Putamen (tissue), 1 donor: Measurements from ENCODE around the gene PRKD2.
"Not testable (repeated sequence)": the region's sequence is repeated elsewhere in the genome, so short reads cannot be mapped to it uniquely, and the experiment has no call there.

ENCODE experiments used
- DNase-seq: peaks from one replicate; pipeline ENCODE4 v3.0.0-alpha.2; 2016; ENCODE audit warnings: low spot score

PRKD2 gene

DNA sequence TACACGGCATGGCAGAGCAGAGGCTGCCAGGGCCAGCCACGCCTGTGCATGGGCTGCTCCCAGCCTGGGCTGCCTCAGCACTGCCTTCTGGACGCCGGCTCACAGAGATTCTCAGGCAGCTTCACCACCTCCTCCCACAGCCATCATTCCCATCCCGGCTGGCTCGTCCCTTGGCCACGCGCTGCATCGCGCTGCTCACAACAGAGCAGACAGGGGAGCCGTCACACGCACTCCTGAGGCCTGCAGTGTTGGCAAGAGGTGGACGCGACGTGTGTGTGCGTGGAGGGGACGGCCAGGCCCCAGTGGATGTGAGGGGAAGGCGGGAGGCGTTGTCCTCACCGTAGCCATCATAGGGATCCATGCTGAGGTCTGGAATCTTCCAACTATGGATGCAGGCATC lies 7.6 kb upstream of the PRKD2 start:
- DNase-seq = no peak

DNA sequence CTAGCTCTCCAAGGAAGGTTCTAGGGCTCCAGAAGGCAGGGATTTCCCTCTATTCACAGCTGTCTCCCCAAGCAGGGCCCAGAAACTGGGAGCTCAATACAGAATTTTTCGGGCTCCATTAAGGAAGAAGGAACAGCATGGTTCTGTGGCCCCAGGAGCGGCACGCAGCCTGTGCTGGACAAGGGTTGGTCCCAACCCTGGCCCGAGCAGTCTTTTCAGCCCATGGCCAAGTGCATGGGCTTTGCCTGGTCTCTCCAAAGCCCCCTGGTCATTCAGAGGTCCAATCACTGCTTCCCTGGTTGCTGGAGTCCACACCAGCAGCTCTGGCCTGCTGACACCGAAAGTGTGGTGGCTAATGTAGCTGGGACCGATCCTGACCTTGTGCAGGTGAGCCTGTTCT lies 6.6 kb upstream of the PRKD2 start:
- no peak for DNase-seq

DNA sequence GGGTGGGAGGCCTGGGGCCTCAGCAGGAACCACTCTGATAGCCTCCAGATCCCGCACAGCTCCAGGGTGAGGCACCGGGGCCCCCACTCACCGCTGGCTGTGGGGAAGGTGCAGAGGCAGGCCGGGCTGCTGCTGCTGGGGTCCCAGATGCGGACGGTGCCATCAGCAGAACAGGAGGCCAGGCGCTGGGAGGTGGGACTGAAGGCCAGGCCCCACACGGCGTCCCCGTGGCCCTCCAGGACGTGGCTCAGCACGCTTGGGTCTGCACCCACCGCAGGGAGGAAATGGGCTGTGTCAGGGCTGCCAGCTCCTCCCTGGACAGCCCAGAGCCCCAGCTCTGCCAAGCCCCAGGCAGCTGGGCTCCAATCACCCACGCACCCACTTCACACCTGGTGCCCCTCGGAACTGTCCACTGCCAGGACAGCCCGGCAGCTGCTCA lies 6.1 kb upstream of the PRKD2 start:
- DNase-seq = no peak

DNA sequence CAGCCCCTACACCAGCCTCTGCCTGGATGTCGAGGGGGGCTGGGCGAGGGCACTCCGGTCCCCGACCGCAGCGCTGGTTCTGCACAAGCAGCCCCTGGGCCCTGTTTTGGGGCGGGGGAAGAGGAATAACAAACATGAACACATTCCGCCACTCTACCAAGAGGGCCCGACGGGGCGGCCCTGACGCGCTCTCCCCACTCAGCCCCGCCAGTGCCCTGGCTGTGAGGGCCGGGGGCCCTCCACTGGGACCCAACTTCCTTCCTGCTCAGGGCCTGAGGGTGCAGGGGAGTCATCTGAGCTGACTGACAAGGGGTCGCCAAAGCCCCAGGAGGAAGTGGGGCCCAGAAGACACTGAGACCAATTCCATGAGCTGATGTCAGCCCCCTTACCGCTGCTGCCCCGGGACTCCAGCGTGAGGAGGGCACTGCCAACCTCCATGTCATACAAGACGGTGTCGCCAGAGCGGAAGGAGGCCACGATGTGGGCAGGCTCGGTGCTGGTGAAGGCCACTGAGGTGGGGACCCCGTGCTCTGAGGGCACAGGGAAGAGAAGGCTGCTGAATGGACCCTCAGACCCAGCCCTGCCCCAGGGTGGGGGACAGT lies 5.6 kb upstream of the PRKD2 start:
- DNase-seq = no peak

DNA sequence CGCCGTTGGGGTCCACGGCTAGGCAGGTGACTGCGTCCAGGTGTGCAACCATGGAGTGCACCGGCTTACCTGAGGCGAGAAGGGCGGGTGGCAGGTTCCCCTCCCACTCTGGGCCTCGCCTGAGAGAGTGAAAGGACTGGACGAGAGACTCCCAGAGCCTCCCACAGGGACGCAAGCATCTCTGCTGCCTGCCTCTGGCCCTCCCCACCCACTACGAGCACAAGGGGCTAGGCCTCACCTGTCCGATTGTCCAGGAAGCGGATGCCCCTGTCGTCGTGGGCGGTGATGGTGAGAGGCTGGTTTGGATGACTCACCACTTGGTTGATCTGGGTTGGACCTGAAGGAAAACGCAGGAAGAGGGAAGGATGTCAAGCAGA lies 5.1 kb upstream of the PRKD2 start:
- DNase-seq = no peak

DNA sequence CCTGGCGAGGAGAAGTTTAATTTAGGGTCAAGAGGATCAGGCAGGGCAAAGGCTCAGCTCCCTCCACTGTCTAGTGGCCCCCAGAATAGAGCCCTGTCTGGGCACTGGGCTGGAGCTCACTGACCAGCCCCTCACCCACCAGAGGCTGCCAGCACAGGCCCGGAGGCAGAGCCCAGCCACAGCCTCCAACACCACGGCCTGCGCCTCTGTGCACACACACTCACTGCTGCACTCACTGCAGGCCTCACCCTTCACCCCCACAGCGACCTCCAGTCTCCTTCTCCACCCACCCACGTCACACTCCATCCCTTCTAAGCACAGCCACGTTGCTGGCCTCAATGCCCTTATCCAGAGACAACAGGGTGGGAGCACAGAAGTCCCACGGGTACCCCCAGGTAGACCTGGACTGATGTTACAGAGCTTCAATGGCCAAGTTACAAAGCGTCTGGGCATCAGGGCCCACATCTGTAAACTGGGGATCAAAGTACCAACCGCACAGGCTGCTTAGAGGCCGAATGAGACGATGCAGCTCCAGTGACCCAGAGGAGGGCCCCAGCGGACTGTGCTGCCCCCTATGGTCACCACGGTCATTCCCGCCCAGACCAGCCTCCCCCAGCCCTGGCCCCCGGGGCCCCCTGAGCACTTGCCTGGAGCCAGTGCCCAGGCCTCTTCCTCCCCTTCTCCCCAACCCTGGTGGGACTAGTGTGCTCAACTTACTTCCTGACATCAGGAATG lies 4.5 kb upstream of the PRKD2 start:
- DNase-seq = no peak

DNA sequence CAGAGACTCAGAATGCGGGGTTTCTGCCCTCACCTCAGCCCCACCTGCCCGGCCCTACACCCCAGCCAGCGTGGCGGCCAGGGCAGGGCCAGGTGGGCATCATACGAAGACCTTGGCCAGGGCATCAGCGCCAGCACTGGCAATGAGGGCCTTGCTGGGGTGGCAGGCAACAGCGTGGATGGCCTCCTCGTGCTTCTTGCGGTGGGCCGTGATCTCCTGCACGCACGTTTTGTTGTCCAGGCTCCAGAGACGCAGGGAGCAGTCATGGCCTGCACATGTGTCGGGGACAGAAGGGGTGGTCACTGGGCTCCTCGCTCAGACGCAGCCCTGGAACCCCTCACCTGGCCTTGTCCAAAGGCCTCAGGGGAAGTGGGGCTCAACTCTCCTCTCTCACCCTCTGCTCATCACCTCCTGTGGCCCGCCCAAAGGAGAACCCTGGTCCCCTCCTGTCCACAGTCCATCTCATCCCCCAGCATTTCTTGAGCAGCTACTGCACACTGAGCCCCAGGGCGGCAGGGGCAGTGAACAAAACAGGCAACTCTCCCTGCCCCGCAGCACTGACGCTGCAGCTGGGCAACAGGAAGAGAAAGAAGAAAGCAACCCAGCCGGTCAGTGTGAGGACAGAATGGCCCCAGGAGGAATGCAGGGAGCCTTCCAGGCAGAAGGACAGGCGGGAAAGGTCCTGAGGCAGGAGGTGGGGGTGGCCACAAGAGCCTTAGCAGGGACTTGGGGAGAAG lies 3.8 kb upstream of the PRKD2 start:
- DNase-seq = no peak

DNA sequence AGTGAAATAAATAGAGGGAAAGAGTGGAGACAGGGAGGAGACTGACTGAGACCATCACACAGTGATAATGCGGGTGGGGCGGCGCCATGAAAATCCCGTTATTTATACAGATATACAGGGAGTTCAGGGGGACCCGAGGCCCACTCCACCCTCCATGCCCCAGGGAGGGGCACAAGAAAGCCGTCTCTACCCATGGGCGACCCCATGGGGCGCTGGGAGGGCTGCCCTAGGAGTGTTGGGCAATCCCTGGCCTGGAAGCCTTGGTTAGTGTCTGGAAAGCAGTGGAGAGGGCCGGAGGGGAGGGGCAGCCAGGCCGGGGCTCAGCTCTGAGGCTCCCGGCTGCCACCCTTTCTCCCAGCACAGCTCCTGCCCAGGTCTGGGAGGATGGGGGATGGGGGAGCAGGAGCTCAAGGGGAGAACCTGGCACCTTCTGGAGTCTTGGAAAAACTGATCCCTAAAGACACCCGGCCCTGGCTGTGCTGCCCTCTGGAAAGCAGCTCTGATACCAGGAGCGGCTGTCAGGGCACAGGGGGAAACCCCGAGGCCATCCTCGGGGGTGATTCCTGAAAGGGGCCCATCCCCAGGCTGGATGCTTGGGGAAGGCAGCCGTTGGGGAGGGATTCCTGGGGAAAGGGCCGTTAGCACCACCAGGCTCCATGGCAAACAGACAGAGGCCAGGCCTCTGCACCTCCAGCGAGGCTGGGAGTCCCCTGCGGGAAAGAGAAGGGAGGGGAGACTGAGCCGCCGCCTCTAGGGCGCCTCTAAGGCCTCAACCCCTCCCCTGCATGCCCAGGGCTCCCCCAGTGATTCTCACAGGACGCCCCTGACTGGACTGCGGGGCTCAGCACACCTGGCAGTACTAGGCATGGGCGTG lies 3.0 kb upstream of the PRKD2 start:
- no peak for DNase-seq

DNA sequence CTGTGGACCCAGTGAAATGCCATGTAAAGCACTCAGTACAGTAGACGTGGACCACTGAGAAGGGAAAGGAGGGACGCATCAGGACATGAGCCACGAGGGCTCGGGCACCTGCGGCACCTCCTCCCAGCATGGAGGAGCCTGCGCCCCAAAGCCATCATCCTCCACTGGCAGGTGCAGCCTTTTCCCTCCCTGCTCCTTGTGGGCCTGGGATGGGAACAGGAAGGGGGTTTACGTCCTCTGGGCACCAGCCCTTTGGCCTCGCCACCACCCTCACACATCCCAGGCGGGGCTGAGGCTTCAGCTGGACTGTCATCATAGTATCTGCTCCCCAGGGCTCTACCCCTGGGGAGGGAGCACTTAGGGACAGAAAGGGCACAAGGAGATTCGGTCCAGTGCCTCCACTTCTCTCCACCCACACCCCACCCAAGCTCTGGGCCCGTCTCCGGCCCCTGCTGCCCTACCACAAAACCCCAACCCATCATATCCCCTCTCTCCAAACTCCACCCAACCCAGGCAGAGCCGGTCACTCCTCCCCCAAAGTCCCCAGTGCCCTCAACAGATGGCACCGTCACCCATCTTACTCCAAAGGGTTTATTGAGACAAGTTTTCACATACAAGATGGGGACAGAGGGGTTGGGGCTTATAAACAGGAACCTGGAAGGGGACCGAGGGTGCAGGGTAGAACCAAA lies 2.2 kb upstream of the PRKD2 start:
- DNase-seq = no peak

DNA sequence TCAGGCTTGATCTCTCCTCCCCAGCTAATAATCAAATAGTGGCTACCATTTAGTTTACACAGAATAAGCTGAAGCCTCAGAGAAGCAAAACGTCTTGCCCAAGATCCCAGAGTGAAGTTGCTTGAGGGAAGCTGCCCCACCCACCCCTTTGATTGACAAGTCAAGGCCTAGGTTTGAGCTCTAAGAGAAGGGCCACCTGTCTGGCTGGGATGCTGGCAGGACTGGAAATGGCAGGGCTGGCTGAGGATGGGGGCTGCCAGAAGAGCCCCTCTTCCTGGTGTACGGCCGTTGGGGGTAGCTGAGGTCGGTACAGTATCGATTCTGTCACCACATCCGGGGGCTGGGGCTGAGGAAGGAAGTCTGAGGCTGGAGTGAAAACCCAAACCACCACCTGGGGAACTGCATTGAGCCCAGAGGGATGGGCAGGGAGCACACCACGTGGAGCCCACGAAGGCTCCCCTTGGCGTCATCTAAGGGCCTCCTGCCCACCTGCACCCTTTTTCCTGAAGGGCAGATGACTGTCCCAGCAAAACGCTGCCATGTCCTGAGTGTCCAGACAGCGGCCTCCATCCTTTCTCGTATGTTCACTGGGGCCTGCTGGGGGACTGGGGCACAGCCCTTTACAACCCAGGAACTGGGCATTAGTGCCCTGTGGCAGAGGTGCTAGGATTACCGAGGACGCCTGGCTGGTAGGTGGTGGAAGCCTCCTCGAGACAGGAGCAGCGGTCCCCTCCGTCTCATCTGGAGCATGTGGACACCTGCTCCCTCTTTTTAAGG lies 1.4 kb upstream of the PRKD2 start:
- DNase-seq = no peak

DNA sequence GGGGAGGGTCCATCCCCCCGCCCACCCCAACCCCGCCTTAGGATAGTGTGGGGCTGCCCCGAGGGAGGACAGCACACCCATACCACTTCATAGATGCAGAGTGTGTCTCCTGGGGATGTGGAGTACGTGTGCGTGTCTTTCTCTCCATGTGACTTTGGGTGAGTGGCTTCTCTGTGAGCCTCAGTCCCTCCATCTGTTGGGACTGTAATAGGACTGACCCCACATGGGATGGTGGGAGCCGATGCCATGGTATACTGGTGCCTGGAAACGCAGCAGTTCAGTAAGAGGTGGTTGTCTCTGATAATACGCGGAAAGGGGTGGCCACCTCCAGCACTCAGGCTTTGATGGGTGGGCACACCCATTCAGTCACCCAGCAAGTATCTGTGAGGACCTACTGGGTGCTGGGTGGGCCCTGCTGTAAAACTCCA lies 816 bp upstream of the PRKD2 start:
- DNase-seq = no peak

DNA sequence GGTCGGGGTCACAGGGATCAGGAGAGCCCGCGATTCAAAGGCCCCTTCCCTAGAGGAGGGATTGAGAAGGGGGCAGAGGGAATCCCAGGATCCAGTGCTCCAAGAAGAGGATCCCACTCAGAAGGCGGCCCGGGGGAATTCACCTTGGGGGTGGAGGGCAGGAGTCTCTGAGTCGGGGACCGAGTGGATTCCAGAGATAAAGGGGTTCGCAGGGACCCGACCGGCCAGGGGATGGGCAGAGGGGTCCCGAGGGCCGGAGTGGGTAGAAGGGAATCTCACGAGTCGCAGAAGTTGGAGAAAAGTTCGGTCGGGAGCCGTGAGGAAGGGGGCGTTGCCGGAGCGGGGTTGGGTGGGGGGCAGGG lies 261 bp downstream of the PRKD2 start:
- no peak for DNase-seq

DNA sequence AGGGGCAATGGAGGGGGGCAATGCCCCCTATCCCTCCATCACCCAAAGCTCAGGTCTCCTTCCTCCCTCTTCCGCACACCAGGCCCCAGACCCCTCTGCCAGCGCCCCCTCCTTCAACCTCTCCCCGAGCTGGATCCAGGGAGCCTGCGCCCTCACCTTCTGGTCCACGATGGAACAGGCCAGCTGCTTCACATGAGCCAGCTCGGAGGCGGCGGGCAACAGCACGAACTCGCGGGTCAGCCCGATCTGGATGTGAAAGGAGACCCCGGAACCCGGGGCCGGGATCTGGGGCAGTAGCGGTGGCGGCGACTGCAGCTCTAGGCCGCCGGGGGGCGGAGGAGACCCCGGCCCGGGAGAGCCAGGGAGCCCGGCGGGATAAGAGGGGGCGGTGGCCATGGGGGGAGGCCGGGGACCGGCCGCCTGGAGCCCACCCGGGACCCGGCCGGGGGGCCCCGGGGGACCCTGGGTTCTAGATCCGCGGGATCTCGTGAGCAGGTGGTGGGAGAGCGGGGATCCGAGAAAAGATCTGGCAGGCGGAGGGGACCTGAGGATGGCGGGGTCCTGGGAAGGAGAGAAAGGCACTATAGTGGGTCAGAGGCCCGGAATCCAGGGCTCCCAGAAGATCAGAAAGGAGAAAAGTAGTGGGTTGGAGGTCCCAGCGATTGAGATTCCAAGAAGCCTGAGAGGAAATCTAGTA lies 791 bp downstream of the PRKD2 start:
- no peak for DNase-seq

DNA sequence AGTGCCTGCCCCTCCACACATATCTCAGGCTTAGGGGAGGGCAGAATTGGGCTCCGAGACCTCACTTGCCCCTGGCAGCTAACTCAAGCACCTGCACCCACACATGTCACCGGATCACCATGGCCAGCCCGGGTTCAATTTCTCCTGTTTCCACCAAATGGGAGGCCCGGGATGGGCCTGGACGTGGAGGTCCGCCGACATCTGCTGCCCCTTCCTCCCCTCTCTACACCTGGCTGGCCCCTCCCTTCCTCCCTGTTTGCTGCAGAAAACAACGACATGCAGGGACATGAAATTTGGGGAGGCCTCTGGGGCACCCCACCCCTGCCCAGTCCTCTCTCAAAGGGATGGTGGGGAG lies 1.3 kb downstream of the PRKD2 start:
- DNase-seq = no peak

DNA sequence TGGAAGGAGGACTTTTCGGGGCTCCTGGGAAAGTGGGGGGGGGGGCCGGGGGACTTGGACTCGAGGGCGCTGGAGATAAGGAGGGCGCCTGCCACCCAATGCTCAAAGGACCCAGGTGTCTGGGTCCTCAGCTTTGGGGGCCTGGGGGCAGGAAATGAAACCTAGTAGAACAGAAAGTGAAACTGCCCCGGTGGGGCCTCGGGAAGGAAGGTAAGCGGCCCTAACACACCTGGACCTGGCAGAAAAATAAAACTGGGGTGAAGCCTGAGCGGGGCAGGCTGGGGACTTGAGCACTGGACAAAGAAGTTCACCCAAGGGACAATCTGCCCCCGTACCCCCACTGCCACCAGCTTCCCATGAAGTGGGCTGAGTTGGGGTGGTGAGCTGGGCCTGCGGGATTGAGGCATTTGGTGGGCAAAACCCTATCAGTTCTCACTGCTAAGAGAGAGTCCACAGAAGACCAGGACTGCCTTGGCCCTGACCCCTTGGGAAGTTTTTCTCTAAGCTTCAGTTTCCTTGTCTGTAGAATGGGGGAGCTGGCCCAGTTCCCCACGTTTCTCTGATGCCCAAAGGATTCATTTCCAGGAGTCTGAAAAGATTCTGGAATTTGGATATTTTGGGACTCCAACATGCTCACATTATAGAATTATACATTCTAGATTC lies 2.3 kb downstream of the PRKD2 start:
- DNase-seq = no peak

DNA sequence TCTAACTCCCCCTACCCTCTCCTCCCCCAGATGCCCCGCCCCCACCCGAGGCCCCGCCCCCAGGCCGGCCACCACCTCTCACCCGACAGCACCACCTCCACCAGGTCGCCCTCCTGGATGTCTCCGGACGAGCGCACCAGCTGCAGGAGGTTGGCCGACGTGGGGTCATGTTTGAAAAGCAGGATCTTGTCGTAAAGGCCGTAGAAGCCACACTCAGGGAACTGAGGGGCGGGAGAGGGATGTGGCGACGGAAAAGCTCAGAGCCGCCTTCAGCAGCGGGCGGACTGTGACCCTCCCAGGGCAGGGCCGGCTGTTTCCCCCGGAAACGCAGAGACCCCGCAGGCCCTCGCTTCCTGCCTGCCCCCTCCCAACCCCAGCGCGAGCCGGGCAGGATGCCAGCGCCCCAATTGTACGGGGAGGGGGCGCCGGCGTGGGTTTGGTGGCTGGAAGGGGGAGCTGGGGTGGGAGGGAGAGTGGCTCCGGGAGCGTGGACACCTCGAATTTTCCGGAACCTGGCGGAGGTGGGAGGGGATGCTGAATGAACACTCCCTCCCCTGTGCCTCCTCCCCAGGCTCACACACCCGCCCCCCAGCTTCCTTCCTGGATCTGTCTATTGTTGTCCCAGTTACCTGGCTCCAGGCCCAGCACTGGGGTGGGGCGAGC lies 3.0 kb downstream of the PRKD2 start:
- DNase-seq = peak; percentile 65

DNA sequence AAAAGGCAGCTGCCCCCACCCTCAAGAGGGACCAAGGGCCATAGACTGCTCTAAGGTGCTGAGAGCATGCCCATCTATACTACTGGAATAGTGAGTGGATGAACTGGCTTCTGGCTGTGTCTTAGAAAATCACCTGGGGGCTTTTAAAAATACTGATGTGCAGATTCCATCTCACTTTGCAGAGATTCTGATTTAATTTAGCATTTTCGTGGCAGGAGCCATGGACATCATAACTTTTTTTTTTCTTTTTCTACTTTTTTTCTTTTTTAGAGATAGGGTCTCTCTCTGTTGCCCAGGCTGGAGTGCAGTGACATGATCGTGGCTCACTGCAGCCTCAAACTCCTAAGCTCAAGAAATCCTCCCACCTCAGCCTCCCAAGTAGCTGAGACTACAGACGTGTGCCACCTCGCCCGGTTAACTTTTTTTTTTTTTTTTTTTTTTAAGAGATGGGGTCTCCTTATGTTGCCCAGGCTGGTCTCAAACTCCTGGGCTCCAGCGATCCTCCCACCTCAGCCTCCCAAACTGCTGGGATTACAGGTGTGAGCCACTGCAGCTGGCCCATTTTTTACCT lies 4.1 kb downstream of the PRKD2 start:
- DNase-seq = not testable (repeated sequence)

DNA sequence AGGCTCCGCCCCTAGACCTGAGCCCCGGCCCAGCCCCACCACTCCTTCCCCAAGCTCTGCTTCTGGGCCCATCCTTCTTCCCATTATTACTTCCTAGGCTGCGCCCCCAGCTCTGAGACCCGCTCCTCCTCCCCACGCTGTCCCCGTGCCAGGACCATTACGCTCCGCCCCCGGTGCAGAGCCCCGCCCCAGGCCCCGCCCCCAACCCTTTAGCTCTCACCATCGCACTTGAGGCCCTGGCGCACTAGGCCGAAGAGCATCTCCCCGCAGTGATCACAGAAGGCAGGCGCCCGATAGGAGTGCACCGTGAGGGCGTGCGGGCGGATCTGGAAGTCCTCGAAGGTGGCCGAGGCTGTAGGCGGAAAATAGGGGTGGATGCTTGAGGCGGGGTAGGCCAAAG lies 6.2 kb downstream of the PRKD2 start:
- DNase-seq = no peak
